HG03108 (cell line): ENCODE results near the gene ACOD1.

Experiments
- ATAC-seq: cut with Tn5 transposase; IDR thresholded peaks from one replicate; pipeline ENCODE4 v1.9.1; 2021; ENCODE audit warnings: moderate library complexity; ENCODE audit not compliant: unreplicated experiment

Gene ACOD1

DNA sequence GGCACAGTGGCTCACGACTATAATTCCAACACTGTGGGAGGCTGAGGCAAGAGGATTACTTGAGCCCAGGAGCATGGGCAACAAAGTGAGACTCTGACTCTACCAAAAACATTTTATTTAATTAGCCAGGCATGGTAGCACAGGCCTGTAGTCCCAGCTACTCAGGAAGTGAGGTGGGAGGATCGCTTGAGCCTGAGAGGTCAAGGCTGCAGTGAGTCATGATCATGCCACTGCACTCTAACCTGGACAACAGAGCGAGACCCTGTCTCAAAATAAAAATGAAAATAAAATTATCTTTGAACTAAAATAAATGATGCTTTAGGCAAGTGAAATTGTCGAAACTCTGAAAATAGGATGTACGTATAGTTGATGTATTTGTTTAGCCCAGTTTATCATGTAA is 35.4 kb downstream of the ACOD1 start:
- ATAC-seq: no peak

DNA sequence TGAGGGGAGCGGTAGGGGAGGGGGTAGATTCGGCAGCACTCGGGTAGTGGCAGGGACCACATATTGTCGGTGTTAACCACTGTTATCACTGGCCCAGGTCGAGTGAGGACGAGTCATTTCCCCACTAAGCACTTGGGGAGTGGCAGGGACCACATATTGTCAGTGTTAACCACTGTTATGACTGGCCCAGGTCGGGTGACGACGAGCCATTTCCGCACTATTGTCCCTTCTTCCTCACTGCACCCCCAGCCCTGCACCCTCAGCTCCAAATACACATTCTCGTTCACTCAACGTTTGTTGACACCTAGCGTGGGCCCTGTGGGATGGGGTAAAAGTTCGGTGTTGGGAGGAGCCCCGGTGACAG is 43.1 kb downstream of the ACOD1 start:
- ATAC-seq: peak; percentile 32

DNA sequence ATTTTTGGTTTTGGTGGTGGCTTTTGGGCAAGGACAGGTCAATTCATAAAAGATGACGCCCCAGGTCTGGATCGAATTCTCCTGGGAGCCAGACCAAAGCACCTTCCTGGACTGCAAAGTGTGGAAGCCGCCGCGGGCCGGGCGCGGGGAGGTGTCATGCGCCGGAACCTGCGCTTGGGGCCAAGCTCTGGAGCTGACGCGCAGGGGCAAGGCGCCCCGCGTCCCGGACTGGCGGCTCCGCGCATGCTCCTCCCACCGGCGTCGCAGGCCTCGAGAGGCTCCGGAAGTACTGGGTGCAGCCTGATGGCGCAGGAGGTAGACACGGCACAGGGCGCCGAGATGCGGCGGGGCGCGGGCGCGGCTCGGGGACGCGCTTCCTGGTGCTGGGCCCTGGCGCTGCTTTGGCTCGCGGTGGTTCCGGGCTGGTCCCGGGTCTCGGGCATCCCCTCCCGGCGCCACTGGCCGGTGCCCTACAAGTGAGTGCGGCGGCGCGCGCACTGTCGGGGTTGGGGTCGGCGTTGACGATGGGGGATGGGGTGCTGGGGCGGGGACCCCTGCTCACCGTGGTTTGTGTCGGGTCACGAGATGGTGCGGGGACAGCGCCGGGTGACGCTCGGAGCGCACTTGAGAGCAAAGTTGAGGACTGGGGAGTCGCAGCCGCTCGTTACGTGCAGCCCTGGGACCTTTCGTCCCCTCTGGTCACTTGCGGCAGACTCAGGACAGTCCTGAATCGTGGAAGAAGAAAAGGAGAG is 43.7 kb downstream of the ACOD1 start, which contains the start of gene CLN5:
CLN5 (plus strand) TSS at position 286 of the 752 bp plus-strand sequence; CDS start at position 304, 18 bp downstream.
- peak; percentile 97 for ATAC-seq

DNA sequence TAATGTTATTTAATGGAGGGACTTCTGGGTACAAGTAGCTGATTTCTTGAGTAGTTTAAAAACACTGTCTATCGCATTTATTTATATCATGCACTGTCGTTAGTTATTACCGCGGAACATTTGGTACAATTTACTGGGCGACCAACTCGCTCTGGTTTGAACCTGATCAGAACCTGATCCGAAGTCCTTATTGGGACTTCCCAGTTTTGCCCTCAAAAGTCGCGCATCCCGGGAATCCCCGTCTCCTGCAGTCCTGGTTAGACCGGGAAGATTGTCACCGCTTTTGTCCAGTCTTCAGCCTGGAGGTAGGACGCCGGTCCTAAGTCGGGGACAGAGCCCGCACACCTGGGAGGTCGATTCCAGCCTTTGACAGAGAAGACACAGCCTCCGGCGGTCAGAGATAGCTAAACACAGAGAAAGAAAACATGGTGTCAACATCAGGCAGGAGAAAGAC is 44.3 kb downstream of the ACOD1 start:
- no peak for ATAC-seq

DNA sequence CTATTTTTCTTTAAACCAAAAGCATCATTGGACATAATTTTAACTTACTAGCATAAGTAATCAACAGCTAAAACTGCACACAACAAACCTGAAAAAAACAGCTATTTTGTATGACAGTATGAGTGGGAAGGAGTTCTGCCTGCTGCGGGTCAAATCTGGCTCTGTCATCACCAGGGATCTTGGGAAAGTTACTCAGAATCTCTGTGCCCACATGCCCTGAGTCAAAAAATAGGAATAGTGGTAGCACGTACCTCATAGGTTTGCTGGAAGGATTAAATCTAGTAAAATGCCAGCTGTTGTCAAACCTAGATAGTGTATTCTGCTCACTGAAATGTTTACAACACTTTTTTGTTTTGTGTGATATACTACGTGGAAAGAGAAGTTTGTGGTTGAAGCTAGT is 44.7 kb downstream of the ACOD1 start:
- no peak for ATAC-seq

DNA sequence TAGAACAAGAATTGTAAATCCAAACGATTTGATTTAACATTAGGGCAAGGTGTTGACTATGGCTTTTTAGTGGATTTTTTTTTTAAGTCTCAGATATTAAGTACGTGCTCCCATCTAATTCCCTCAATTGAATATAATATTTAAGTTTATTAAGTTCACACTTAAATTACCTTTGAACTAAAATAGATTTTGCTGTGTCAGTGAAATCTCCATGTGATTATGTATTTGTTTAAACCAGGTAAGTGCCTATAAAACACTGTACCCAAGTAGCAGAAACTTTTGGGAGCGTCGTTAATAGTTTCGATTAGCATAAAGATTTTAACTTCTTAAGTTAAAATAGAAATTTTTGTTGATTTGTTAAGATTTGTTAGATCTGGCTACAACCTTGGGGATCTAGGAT is 45.2 kb downstream of the ACOD1 start:
- ATAC-seq: no peak

DNA sequence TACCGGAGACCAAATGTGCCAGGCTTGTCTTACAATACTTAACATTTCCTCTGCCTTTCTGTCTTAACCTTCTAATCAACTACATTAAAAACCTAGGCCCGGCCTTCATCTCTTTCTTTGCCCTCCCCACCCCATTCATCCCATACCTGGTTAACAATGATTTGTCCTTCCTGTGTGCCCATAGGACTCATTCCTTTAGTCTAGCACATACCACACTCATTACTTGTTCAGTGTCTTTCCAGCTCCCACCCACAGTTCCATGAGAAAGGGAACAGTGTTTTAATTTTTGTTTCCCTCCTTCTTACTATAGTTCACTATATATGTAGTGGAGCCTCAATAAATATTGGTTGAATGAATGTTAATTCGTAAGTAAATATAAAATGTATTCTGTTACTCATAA is 46.0 kb downstream of the ACOD1 start:
- no peak for ATAC-seq

DNA sequence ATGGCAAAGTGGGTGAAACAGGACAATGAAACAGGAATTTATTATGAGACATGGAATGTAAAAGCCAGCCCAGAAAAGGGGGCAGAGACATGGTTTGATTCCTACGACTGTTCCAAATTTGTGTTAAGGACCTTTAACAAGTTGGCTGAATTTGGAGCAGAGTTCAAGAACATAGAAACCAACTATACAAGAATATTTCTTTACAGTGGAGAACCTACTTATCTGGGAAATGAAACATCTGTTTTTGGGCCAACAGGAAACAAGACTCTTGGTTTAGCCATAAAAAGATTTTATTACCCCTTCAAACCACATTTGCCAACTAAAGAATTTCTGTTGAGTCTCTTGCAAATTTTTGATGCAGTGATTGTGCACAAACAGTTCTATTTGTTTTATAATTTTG is 52.2 kb downstream of the ACOD1 start:
- no peak for ATAC-seq

DNA sequence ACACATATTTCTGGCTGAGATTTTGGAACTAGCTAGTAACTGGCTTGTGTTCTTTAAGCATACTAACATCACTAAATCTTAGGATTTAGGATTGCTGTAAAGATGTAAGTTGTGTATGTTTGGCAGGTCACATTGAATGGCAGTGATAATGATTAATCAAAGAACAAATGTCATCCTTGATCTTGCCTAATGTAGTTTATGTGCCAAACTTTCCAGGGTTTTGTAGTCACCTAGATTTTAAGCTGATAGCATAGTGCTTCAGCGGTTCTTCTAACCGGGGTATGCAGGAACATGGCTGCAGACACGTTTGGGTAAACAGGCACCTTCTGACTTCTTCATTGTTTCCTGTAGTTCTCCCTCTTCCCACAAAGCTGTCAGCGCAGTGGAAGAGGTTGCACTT is 53.2 kb downstream of the ACOD1 start:
- no peak for ATAC-seq

DNA sequence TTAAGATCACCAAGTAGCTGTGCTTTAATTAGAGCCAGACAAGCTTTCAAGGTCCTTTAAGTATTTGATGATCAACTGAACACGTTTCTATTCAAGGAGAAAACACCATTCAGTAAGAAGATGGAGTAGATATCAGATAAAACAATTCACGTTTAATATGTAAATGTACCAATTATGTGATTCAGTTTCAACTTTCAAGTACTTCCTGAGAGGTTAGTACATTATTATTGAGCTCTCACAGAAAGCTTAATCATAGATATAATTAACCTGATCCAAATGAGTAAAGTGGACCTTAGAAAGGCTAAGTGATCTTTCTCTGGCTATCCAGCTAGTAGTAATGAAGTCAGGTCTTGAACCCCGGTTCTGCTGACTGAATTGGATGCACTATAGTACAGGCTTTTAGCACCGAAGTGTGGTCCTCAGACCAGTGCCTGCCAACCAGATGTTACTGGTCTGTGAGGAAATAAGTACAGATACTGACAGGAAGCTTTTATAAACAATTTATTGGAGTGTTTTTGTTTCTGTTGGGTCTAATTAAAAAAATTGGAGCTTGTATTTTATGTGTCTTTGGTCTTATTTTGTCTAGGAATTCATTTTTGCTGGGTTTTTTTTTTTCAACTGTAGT is 53.8 kb downstream of the ACOD1 start:
- ATAC-seq: no peak

DNA sequence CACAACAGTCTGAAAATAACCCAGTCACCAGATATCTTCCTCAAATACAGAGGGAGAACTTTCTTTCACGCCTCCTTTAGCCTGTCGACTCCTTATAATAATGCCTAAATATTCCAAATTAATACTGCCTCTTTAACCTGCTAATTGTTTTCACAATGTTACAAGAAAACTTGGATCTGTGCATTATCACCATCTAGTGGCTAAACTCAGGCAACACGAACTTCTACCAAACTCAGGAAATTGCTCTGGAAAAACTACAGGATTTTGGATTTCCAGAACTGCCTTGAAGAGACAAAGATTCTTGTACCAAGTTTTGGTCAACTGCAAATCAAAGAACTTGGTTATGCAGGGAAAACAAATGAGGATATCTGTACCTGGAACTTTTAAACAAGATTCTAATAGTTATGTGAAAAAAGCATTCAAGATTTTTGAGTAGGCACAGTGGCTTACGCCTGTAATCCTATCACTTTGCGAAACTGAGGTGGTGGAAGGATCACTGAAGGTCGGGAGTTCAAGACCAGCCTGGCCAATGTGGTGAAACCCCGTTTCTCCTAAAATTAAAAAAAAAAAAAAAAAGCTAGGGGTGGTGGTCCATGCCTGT is 54.4 kb downstream of the ACOD1 start:
- no peak for ATAC-seq
